HL-60 (cell line): ENCODE data around the gene ARHGAP21.
"Not testable (repeated sequence)": the region's sequence is repeated elsewhere in the genome, so short reads cannot be mapped to it uniquely, and the experiment has no call there.

ENCODE experiments used
- DNase-seq, 2 experiments: peaks; one replicate each; pipeline ENCODE4 v3.0.0-alpha.2; 2010 to 2020; ENCODE audit warnings: low read depth in 1 of 2, low spot score in 1 of 2
- H3K27ac ChIP-seq: fragments of 250-450 bp; sonication (Bioruptor Pico); replicated peaks from 2 replicates; pipeline ENCODE4 v1.5.1; 2020; ENCODE audit warnings: mild to moderate bottlenecking, moderate library complexity
- H3K27me3 ChIP-seq: fragments of 250-450 bp; sonication (Bioruptor Pico); 2 replicates; pipeline ENCODE4 v1.5.1; 2021; ENCODE audit warnings: mild to moderate bottlenecking, moderate library complexity; ENCODE audit not compliant: insufficient read depth, poor library complexity, severe bottlenecking
- H3K4me3 ChIP-seq: replicated peaks from 2 replicates; pipeline ENCODE4 v1.5.1; 2011; ENCODE audit warnings: mild to moderate bottlenecking, control low read depth, low read length; ENCODE audit not compliant: insufficient read depth
- GABPA ChIP-seq: IDR thresholded peaks from 2 replicates; pipeline ENCODE4 v1.6.1; 2012; ENCODE audit warnings: low read depth
- POLR2AphosphoS5 ChIP-seq: IDR thresholded peaks from 2 replicates; pipeline ENCODE4 v1.6.1; 2012; ENCODE audit warnings: low read depth
- SPI1 ChIP-seq: IDR thresholded peaks from 2 replicates; pipeline ENCODE4 v1.6.1; 2012; ENCODE audit warnings: low read depth, mild to moderate bottlenecking, borderline replicate concordance
- long read RNA-seq: library from polyadenylated mRNA; unstranded; transcript quantifications from one replicate; pipeline ENCODE4 v2.0.0, GENCODE V29; 2020
- TF ChIP-seq, protein P1 (sequence below): IDR thresholded peaks from 2 replicates; pipeline ENCODE4 v1.6.1; 2012; ENCODE audit warnings: low read depth; ENCODE audit not compliant: insufficient replicate concordance
- TF ChIP-seq, protein P2 (sequence below): IDR thresholded peaks from one replicate; pipeline ENCODE4 v1.5.1; 2011; ENCODE audit warnings: low read length, control low read depth, inconsistent platforms; ENCODE audit not compliant: insufficient read depth

The ARHGAP21 gene
- long read RNA-seq, partial matches to known transcripts, result 0 of 2 reads
- long read RNA-seq, other reads (novel, unspliced or antisense), result 2 of 2 reads

DNA sequence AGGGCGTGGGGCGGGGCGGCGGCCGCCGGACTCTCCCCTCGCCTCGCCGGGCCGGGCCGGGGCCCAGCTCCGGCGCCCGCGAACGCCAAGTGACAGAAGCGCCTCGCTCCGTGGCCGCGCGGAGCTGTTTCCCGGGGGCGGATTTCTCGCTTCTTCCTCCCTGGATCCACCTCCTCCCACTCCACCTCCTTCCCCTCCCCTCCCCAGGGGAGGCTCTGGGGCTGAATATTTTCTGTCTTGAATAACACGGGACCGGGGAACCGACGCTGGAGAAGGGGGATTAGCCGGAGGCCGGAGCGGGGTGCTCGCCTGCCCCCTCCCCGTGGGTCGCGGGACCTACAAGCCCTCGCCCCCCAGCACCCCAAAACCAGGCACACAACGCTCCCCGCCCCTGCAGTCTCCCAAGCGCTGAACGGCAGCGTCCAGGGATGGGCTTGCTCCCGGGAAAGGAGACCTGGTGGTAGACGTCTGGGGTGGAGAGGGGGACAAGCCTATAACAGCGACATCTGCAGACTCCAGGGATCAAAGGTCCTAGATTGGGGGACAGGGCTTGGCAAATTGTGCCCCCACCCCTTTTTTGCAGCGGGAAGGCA lies at the start of gene ARHGAP21:
TSS of gene ARHGAP21 (minus strand) at position 100 of the 593 bp plus-strand sequence. CDS start 1,988 bp downstream, outside the sequence.
- no peak for DNase-seq
- Histone ChIP-seq H3K4me3 (peak within 1 kb of the TSS; percentile 20), H3K27me3 (no peaks in the 10 kb centered on the region), H3K27ac (no peak within 1 kb of the TSS)
- TF ChIP-seq, protein P1, sequence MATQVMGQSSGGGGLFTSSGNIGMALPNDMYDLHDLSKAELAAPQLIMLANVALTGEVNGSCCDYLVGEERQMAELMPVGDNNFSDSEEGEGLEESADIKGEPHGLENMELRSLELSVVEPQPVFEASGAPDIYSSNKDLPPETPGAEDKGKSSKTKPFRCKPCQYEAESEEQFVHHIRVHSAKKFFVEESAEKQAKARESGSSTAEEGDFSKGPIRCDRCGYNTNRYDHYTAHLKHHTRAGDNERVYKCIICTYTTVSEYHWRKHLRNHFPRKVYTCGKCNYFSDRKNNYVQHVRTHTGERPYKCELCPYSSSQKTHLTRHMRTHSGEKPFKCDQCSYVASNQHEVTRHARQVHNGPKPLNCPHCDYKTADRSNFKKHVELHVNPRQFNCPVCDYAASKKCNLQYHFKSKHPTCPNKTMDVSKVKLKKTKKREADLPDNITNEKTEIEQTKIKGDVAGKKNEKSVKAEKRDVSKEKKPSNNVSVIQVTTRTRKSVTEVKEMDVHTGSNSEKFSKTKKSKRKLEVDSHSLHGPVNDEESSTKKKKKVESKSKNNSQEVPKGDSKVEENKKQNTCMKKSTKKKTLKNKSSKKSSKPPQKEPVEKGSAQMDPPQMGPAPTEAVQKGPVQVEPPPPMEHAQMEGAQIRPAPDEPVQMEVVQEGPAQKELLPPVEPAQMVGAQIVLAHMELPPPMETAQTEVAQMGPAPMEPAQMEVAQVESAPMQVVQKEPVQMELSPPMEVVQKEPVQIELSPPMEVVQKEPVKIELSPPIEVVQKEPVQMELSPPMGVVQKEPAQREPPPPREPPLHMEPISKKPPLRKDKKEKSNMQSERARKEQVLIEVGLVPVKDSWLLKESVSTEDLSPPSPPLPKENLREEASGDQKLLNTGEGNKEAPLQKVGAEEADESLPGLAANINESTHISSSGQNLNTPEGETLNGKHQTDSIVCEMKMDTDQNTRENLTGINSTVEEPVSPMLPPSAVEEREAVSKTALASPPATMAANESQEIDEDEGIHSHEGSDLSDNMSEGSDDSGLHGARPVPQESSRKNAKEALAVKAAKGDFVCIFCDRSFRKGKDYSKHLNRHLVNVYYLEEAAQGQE, result no peak
- TF ChIP-seq SPI1, result no peak
- no peak for TF ChIP-seq GABPA
- TF ChIP-seq POLR2AphosphoS5, result no peak
- TF ChIP-seq, protein P2, sequence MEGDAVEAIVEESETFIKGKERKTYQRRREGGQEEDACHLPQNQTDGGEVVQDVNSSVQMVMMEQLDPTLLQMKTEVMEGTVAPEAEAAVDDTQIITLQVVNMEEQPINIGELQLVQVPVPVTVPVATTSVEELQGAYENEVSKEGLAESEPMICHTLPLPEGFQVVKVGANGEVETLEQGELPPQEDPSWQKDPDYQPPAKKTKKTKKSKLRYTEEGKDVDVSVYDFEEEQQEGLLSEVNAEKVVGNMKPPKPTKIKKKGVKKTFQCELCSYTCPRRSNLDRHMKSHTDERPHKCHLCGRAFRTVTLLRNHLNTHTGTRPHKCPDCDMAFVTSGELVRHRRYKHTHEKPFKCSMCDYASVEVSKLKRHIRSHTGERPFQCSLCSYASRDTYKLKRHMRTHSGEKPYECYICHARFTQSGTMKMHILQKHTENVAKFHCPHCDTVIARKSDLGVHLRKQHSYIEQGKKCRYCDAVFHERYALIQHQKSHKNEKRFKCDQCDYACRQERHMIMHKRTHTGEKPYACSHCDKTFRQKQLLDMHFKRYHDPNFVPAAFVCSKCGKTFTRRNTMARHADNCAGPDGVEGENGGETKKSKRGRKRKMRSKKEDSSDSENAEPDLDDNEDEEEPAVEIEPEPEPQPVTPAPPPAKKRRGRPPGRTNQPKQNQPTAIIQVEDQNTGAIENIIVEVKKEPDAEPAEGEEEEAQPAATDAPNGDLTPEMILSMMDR, result no peak

DNA sequence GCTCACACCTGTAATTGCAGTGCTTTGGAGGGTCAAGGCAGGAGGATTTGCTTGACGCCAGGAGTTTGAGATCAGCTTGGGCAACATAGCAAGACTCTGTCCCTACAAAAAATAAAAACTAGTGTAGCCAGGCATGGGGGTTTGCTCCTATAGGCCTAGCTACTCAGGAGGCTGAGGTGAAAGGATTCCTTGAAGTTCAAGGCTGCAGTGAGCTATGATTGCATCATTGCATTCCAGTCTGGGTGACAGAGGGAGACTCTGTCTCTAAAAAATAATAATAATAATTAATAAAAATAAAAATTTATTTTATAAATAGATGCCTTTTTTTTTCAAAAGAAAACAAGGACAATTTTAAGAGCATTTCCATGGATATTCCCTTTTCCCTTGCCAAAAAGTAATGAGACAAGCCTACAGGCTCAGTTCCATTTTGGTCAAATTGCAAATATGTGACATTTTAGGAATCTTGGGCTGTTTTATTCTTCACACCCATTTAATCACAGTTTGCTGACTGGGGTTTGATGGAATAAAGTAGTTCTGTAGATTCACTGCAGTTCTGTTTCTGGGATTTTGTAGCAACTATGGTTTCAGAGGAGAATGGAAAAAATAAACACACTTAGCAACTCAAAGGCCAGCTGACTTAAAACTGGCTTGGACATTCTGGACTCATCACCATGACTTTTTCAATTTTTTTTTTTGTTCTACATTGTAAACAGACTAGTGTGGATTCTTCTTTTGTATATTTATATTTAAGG lies 48.4 kb upstream of the ARHGAP21 start:
- Histone ChIP-seq H3K27me3 (no peaks in the 10 kb centered on the region), H3K4me3 (no peak overlapping the region), H3K27ac (no peak overlapping the region)
- DNase-seq, result no peak
- TF ChIP-seq GABPA (no peak), SPI1 (no peak), POLR2AphosphoS5 (no peak)
- TF ChIP-seq, protein P2, result no peak
- TF ChIP-seq, protein P1, result no peak

DNA sequence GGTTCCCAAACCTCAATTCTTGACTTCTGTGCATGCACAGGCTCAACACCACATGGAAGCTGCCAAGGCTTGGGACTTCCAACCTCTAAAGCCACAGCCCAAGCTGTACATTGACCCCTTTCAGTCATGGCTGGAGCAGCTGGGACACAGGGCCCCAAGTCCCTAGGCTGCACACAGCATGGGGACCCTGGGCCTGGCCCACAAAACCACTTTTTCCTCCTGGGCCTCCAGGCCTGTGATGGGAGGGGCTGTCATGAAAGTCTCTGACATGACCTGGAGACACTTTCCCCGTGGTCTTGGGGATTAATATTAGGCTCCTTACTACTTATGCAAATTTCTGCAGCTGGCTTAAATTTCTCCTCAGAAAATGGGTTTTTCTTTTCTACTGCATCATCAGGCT lies 41.3 kb upstream of the ARHGAP21 start:
- not testable (repeated sequence) for DNase-seq, H3K27me3 ChIP-seq, H3K4me3 ChIP-seq, H3K27ac ChIP-seq

DNA sequence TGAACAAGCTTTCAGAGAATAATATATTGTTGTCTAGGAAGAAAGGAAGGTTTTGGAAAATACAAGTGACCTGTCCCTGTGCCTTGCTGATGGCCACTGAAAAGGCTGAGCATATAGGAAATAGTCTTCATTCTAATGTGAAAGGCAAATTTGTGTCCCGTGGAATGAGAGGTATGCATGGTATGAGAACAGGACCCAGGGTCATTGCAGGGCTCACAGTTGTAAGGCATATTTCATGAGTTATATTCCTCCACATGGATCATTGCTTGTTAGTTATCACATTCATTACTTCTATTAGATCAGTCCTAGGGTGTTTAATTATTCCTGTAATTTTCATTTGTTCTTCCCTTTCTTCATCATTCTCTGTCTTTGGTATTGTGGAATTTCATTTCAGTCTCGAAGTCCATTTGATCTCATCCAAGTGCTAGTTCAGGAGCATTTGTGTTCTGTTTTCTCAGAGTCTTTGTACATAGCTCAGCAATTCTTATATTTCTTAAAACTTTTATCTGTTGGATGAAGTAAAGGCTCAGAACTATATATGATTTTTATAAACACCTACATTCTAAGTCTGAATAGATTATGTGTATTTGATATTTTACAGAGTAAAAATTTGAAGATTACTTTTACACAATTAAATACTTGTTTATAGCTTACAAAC lies 39.4 kb upstream of the ARHGAP21 start:
- Histone ChIP-seq H3K27ac (no peak overlapping the region), H3K27me3 (no peaks in the 10 kb centered on the region), H3K4me3 (no peak overlapping the region)
- no peak for DNase-seq
- TF ChIP-seq, protein P1, result no peak
- TF ChIP-seq, protein P2, result no peak
- no peak for TF ChIP-seq POLR2AphosphoS5
- TF ChIP-seq SPI1, result no peak
- no peak for TF ChIP-seq GABPA
